ENCODE results near the gene FSD1.

DNA sequence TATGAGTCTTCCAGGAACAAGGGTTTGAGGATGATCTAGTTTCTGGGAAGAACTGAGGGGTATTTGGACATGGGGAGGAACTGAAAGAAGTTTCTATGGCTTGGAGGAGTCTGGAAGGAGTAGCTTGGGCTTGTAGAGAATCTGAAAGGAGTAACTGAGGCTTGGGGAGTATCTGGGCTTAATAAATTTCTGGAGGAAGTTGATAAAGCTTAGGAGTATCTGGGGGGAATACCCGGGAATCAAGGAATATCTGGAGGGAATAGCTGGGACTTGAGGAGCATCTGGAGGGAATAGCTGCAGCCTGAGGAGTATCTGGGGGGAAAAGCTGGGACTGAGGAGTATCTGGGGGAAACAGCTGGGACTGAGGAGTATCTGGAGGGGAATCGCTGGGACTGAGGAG is 16.0 kb downstream of the FSD1 start:
- TF ChIP-seq POLR2A (IDR thresholded peaks at IDR 0.05): no peak
- TF ChIP-seq, protein P1, sequence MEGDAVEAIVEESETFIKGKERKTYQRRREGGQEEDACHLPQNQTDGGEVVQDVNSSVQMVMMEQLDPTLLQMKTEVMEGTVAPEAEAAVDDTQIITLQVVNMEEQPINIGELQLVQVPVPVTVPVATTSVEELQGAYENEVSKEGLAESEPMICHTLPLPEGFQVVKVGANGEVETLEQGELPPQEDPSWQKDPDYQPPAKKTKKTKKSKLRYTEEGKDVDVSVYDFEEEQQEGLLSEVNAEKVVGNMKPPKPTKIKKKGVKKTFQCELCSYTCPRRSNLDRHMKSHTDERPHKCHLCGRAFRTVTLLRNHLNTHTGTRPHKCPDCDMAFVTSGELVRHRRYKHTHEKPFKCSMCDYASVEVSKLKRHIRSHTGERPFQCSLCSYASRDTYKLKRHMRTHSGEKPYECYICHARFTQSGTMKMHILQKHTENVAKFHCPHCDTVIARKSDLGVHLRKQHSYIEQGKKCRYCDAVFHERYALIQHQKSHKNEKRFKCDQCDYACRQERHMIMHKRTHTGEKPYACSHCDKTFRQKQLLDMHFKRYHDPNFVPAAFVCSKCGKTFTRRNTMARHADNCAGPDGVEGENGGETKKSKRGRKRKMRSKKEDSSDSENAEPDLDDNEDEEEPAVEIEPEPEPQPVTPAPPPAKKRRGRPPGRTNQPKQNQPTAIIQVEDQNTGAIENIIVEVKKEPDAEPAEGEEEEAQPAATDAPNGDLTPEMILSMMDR (IDR thresholded peaks at IDR 0.05 in 8 of 11, conservative IDR thresholded peaks at IDR 0.05 in 3 of 11): no peak

Data from spleen (tissue), 7 donors.